ENCODE measurements around the gene ERO1B. TPM values are rescaled to one million over a fixed set of nuclear protein-coding genes. Genes with fewer than 3 reads are reported as not detected.

ERO1B gene
- total RNA-seq, 6 donors from 2014 or later, result 4.1 to 14.5 (median 6.8) TPM

DNA sequence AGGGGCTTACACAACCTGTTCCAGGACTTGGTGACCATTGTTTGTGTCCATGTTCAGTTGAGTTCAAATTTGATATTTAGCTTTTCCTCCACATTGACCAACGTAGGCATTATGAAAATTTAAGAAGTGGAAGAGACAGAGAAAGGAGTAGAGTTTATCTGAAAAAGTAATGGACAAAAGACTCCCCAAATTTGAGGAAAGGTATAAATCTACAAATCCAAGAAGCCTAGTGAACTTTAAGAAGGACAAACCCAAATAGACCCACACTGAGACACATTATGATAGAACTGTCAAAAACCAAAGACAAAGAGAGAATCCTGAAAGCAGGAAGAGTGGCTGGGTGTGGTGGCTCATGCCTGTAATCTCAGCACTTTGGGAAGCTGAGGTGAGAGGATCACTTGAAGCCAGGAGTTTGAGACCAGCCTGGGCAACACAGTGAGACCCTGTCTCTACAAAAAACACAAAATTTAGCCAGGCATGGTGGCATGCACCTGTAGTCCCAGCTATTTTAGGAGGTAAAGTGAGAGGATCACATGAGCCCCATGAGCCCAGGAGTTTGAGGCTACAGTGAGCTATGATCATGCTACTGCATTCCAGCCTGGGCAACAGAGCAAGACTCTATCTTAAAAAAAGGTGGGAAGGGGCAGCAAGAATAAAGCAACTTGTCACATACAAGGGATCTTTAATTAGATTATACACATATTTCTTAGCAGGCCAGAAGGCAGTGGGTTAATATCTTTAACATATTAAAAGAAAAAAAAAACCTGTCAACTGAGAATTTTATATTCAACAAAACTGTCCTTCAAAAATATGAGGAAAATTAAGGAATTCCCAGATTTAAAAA is 41.0 kb upstream of the ERO1B start:
- WGBS, 2 donors, result 0 to 52% methylated on average over 1 of the region's 1 CpG

GRCh38 chr1:236321101-236321500 is 39.3 kb upstream of the ERO1B start:
- Histone ChIP-seq H3K9me3 (peaks cover 9 to 17% (median 12%) of the 10 kb centered on the region in 4 donors), H3K27ac (no peak overlapping the region), H3K4me1 (no peaks in the 10 kb centered on the region), H3K4me3 (no peak overlapping the region), H3K27me3 (no peaks in the 10 kb centered on the region), H3K36me3 (no peaks in the 10 kb centered on the region)
- WGBS, 2 donors, result 88 to 93% methylated on average over 5 of the region's 5 CpGs
- TF ChIP-seq EP300 (IDR thresholded peaks at IDR 0.05), result no peak
- TF ChIP-seq, protein P1, sequence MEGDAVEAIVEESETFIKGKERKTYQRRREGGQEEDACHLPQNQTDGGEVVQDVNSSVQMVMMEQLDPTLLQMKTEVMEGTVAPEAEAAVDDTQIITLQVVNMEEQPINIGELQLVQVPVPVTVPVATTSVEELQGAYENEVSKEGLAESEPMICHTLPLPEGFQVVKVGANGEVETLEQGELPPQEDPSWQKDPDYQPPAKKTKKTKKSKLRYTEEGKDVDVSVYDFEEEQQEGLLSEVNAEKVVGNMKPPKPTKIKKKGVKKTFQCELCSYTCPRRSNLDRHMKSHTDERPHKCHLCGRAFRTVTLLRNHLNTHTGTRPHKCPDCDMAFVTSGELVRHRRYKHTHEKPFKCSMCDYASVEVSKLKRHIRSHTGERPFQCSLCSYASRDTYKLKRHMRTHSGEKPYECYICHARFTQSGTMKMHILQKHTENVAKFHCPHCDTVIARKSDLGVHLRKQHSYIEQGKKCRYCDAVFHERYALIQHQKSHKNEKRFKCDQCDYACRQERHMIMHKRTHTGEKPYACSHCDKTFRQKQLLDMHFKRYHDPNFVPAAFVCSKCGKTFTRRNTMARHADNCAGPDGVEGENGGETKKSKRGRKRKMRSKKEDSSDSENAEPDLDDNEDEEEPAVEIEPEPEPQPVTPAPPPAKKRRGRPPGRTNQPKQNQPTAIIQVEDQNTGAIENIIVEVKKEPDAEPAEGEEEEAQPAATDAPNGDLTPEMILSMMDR (IDR thresholded peaks at IDR 0.05), result no peak
- TF ChIP-seq POLR2A (IDR thresholded peaks at IDR 0.05), result no peak
- TF ChIP-seq POLR2AphosphoS5 (IDR thresholded peaks at IDR 0.05), result no peak
- ATAC-seq (ENCODE audit: low FRiP score in 2 of 2) (no peak), DNase-seq (no peak)

More for the DNA sequence above, 41.0 kb upstream of the ERO1B start:
- Histone ChIP-seq H3K4me1 (no peaks in the 10 kb centered on the region), H3K27ac (no peak overlapping the region), H3K9me3 (peaks cover 9 to 17% (median 12%) of the 10 kb centered on the region in 4 donors), H3K4me3 (no peak overlapping the region), H3K27me3 (no peaks in the 10 kb centered on the region), H3K36me3 (no peaks in the 10 kb centered on the region)
- no peak for TF ChIP-seq POLR2A (IDR thresholded peaks at IDR 0.05)
- no peak for TF ChIP-seq EP300 (IDR thresholded peaks at IDR 0.05)
- TF ChIP-seq, protein P1 (IDR thresholded peaks at IDR 0.05), result no peak
- TF ChIP-seq POLR2AphosphoS5 (IDR thresholded peaks at IDR 0.05), result no peak
- DNase-seq, result no peak
- no peak for ATAC-seq (ENCODE audit: low FRiP score in 2 of 2)

GRCh38 chr1:236320671-236321070 is 38.9 kb upstream of the ERO1B start:
- Histone ChIP-seq H3K36me3 (no peaks in the 10 kb centered on the region), H3K4me3 (no peak overlapping the region), H3K27ac (no peak overlapping the region), H3K9me3 (peaks cover 9 to 17% (median 12%) of the 10 kb centered on the region in 4 donors), H3K27me3 (no peaks in the 10 kb centered on the region), H3K4me1 (no peaks in the 10 kb centered on the region)
- DNase-seq (no peak), ATAC-seq (ENCODE audit: low FRiP score in 2 of 2) (no peak)
- TF ChIP-seq POLR2AphosphoS5 (IDR thresholded peaks at IDR 0.05) (no peak), EP300 (IDR thresholded peaks at IDR 0.05) (no peak), POLR2A (IDR thresholded peaks at IDR 0.05) (no peak)
- TF ChIP-seq, protein P1 (IDR thresholded peaks at IDR 0.05), result no peak
- WGBS, 2 donors, result 80% methylated on average over 1 of the region's 1 CpG

- Histone ChIP-seq H3K9me3 (peaks cover 9 to 17% (median 12%) of the 10 kb centered on the region in 4 donors), H3K27ac (no peak overlapping the region), H3K4me1 (no peaks in the 10 kb centered on the region), H3K4me3 (no peak overlapping the region), H3K27me3 (no peaks in the 10 kb centered on the region), H3K36me3 (no peaks in the 10 kb centered on the region)
- TF ChIP-seq, protein P1 (IDR thresholded peaks at IDR 0.05), result no peak
- TF ChIP-seq POLR2A (IDR thresholded peaks at IDR 0.05) (no peak), EP300 (IDR thresholded peaks at IDR 0.05) (no peak), POLR2AphosphoS5 (IDR thresholded peaks at IDR 0.05) (no peak)
- 85 to 95% methylated on average over 1 of the region's 1 CpG for WGBS, 2 donors
- no peak for ATAC-seq (ENCODE audit: low FRiP score in 2 of 2)
- no peak for DNase-seq
Observed at GRCh38 chr1:236320214-236320613, 38.5 kb upstream of the ERO1B start.

All from upper lobe of left lung (tissue), 6 donors.